Activated CD8-positive, alpha-beta memory T cell treated with anti-CD3 and anti-CD28 coated beads for 1 hour (primary cell): ENCODE results near the gene FIZ1.

Experiments used
- DNase-seq, 2 donors: peaks; one replicate each; pipeline ENCODE4 v3.0.0-alpha.2; 2020; ENCODE audit warnings: low read depth in 1 of 2; ENCODE audit errors: extremely low read depth in 1 of 2

Gene FIZ1

GRCh38 chr19:55599468-55599841, at the start of gene FIZ1:
Gene FIZ1, minus strand, starts transcription at chr19:55599517. Its CDS starts 1,652 bp downstream, at chr19:55597865.
- peak; percentile 90 for DNase-seq

- DNase-seq, result no peak
Observed at GRCh38 chr19:55648585-55649267, 49.4 kb upstream of the FIZ1 start.

- DNase-seq, result no peak
Observed at GRCh38 chr19:55647732-55648584, 48.6 kb upstream of the FIZ1 start, which contains the start of gene CCDC106. Gene CCDC106, plus strand, starts transcription at chr19:55648212. Its CDS starts 835 bp downstream, at chr19:55649047.

- DNase-seq, result no peak
Observed at GRCh38 chr19:55646889-55647731, 47.8 kb upstream of the FIZ1 start.

- no peak for DNase-seq
Observed at GRCh38 chr19:55645512-55645881, 46.2 kb upstream of the FIZ1 start.

- DNase-seq, result no peak
Observed at GRCh38 chr19:55644842-55645511, 45.7 kb upstream of the FIZ1 start.

- no peak for DNase-seq
Observed at GRCh38 chr19:55644191-55644833, 45.0 kb upstream of the FIZ1 start.

GRCh38 chr19:55643887-55644176, 44.5 kb upstream of the FIZ1 start:
- DNase-seq, result no peak

GRCh38 chr19:55643003-55643886, 43.9 kb upstream of the FIZ1 start, which contains the start of gene ZNF581:
Gene ZNF581, plus strand, starts transcription at chr19:55643649. Its CDS starts 923 bp downstream, at chr19:55644572.
- peak in 1 of 2 donors; percentile 63 for DNase-seq

GRCh38 chr19:55642153-55643002, 43.1 kb upstream of the FIZ1 start:
- DNase-seq, result no peak

- DNase-seq, result no peak
Observed at GRCh38 chr19:55641426-55642152, 42.3 kb upstream of the FIZ1 start.

- peak in 1 of 2 donors; percentile 43 for DNase-seq
Observed at GRCh38 chr19:55640577-55641425, 41.5 kb upstream of the FIZ1 start, which contains the start of gene ZNF580. Gene ZNF580, plus strand, starts transcription at chr19:55641002. Its CDS starts 1,507 bp downstream, at chr19:55642509.

GRCh38 chr19:55640043-55640576, 40.8 kb upstream of the FIZ1 start:
- peak in 1 of 2 donors; percentile 53 for DNase-seq

GRCh38 chr19:55638864-55639359, 39.6 kb upstream of the FIZ1 start:
- no peak for DNase-seq

GRCh38 chr19:55637534-55637933, 38.2 kb upstream of the FIZ1 start:
- no peak for DNase-seq

- no peak for DNase-seq
Observed at GRCh38 chr19:55636723-55637122, 37.4 kb upstream of the FIZ1 start.
